A549 (cell line): ENCODE results near the gene MUC5B. TPM values are rescaled to one million over a fixed set of nuclear protein-coding genes. Genes with fewer than 3 reads are reported as not detected.

Experiments used
- polyA plus RNA-seq, 4 experiments: library from polyadenylated mRNA; depleted of rRNA in 3 of 4; stranded (reverse); fragments of >200 nt; fragmentation: RNase III in 1 of 4; extraction: RNeasy Plus Mini Kit Qiagen cat#74134 plus additional on column Dnase treatment in 1 of 4; gene quantifications; 2 replicates in 3 of 4; 3 replicates in 1 of 4; pipeline ENCODE4 v1.2.3, GENCODE V29; 2011 to 2017
- small RNA-seq, 6 experiments: library from RNA; depleted of rRNA; stranded (forward); fragments of <200 nt; gene quantifications; one replicate each; pipeline ENCODE3, GENCODE V24; 2012

The MUC5B gene
- polyA plus RNA-seq, 2 of the 4 experiments (the other 2 are of a cell fraction) = 0.85 to 1.4 TPM

Small RNA genes within 50 kb of the gene (small RNA-seq; reads per million reads assigned to genes)
- gene MIR6744 = 0 reads per million in 6 experiments

Other genes starting within 250 kb of the MUC5B start
- not detected in 2 replicates for gene MUC6, start 186.3 kb upstream of the MUC5B start, polyA plus RNA-seq (2011; rRNA removed)
- not detected in 3 replicates for gene MUC6, start 186.3 kb upstream of the MUC5B start, polyA plus RNA-seq (2017; fragmentation: RNase III; extraction: RNeasy Plus Mini Kit Qiagen cat#74134 plus additional on column Dnase treatment)
- gene MUC2, start 148.2 kb upstream of the MUC5B start, polyA plus RNA-seq (2011; rRNA removed) = 0.01 and 0.04 TPM in 2 replicates
- gene MUC2, start 148.2 kb upstream of the MUC5B start, polyA plus RNA-seq (2017; fragmentation: RNase III; extraction: RNeasy Plus Mini Kit Qiagen cat#74134 plus additional on column Dnase treatment) = 0.03 TPM in 3 replicates
- 7.4 and 24.5 TPM in 2 replicates for gene MUC5AC, start 65.1 kb upstream of the MUC5B start, polyA plus RNA-seq (2011; rRNA removed)
- gene MUC5AC, start 65.1 kb upstream of the MUC5B start, polyA plus RNA-seq (2017; fragmentation: RNase III; extraction: RNeasy Plus Mini Kit Qiagen cat#74134 plus additional on column Dnase treatment) = 0.18 to 0.55 TPM (median 0.18 TPM) in 3 replicates
- gene TOLLIP, start 86.6 kb downstream of the MUC5B start, polyA plus RNA-seq (2011; rRNA removed) = 26.5 and 26.9 TPM in 2 replicates
- gene TOLLIP, start 86.6 kb downstream of the MUC5B start, polyA plus RNA-seq (2017; fragmentation: RNase III; extraction: RNeasy Plus Mini Kit Qiagen cat#74134 plus additional on column Dnase treatment) = 31.5 to 37.9 TPM (median 33.8 TPM) in 3 replicates
- gene BRSK2, start 166.9 kb downstream of the MUC5B start, polyA plus RNA-seq (2011; rRNA removed) = 2.7 and 3.8 TPM in 2 replicates
- gene BRSK2, start 166.9 kb downstream of the MUC5B start, polyA plus RNA-seq (2017; fragmentation: RNase III; extraction: RNeasy Plus Mini Kit Qiagen cat#74134 plus additional on column Dnase treatment) = 9.1 to 10.1 TPM (median 9.7 TPM) in 3 replicates